ENCODE data around the gene KCTD15. TPM values are rescaled to one million over a fixed set of nuclear protein-coding genes. Genes with fewer than 3 reads are reported as not detected.

The KCTD15 gene
- polyA plus RNA-seq, 1 donor (not counting 4 experiments of a cell fraction or from before 2014, with no cell fraction given) = 16.2 TPM

DNA sequence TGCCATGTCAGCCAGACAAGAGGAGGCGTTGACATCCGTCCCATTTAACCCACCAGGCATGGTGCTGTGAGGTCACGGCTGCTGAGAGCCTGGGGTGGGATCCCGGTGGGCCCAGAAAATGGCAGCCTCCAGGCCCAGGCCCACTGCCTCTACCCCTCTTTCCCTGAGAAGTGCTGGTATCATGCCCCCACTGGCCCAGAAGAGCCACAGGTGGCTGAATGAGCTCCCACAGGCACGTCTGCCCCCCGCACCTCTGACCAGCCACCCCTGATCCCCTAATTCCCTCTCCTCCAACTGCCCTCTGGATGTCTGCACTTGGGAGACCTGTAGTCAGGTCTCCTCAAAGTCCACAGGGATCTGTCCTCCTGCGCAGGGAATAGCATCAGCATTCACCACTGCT is 37.3 kb upstream of the KCTD15 start:
- DNase-seq (ENCODE audit: low read depth, low spot score) (no peak), FAIRE-seq (no peak)
- Histone ChIP-seq H3K27me3 (ENCODE audit: control insufficient read depth, extremely low read depth, insufficient read depth, low read length) (no peaks in the 10 kb centered on the region), H3K9me3 (ENCODE audit: control insufficient read depth, low read depth, low read length) (no peaks in the 10 kb centered on the region), H4K20me1 (ENCODE audit: control insufficient read depth, extremely low read depth, insufficient read depth, low read length) (no peaks in the 10 kb centered on the region), H3K9ac (ENCODE audit: control insufficient read depth, extremely low read depth, insufficient read depth, low read length) (no peak overlapping the region), H3K4me3 (ENCODE audit: control insufficient read depth in 2 of 3, extremely low read depth in 1 of 3, insufficient read depth in 2 of 3, low read depth in 1 of 3, low read length in 3 of 3) (no peak overlapping the region), H3K4me2 (ENCODE audit: control insufficient read depth, extremely low read depth, insufficient read depth, low read depth, low read length) (no peak overlapping the region), H3K36me3 (ENCODE audit: control insufficient read depth in 2 of 2, extremely low read depth in 1 of 2, insufficient read depth in 2 of 2, low read length in 2 of 2) (no peaks in the 10 kb centered on the region), H3K4me1 (ENCODE audit: control insufficient read depth, extremely low read depth, insufficient read depth, low read length) (no peaks in the 10 kb centered on the region), H3K27ac (ENCODE audit: control insufficient read depth, insufficient read depth, low read length) (no peak overlapping the region), H3K79me2 (ENCODE audit: control insufficient read depth, insufficient read depth, low read length) (no peaks in the 10 kb centered on the region), H2AFZ (ENCODE audit: control insufficient read depth, low read length) (no peak overlapping the region), H3K9me1 (ENCODE audit: control insufficient read depth, extremely low read depth, insufficient read depth, low read length) (no peaks in the 10 kb centered on the region)
- TF ChIP-seq, protein P1, sequence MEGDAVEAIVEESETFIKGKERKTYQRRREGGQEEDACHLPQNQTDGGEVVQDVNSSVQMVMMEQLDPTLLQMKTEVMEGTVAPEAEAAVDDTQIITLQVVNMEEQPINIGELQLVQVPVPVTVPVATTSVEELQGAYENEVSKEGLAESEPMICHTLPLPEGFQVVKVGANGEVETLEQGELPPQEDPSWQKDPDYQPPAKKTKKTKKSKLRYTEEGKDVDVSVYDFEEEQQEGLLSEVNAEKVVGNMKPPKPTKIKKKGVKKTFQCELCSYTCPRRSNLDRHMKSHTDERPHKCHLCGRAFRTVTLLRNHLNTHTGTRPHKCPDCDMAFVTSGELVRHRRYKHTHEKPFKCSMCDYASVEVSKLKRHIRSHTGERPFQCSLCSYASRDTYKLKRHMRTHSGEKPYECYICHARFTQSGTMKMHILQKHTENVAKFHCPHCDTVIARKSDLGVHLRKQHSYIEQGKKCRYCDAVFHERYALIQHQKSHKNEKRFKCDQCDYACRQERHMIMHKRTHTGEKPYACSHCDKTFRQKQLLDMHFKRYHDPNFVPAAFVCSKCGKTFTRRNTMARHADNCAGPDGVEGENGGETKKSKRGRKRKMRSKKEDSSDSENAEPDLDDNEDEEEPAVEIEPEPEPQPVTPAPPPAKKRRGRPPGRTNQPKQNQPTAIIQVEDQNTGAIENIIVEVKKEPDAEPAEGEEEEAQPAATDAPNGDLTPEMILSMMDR (optimal IDR thresholded peaks at IDR 0.05 in 1 of 3, IDR thresholded peaks at IDR 0.05 in 1 of 3, conservative IDR thresholded peaks at IDR 0.05 in 1 of 3; ENCODE audit: extremely low read depth in 1 of 3, insufficient read depth in 2 of 3, low read length in 3 of 3) = no peak
- no peak for TF ChIP-seq EZH2 (IDR thresholded peaks at IDR 0.05; ENCODE audit: low read length)
- dilution Hi-C loops (cut with MboI; ENCODE audit: extremely low pct_ligation_motif_present, low sequenced_read_pairs) = no loop called here

DNA sequence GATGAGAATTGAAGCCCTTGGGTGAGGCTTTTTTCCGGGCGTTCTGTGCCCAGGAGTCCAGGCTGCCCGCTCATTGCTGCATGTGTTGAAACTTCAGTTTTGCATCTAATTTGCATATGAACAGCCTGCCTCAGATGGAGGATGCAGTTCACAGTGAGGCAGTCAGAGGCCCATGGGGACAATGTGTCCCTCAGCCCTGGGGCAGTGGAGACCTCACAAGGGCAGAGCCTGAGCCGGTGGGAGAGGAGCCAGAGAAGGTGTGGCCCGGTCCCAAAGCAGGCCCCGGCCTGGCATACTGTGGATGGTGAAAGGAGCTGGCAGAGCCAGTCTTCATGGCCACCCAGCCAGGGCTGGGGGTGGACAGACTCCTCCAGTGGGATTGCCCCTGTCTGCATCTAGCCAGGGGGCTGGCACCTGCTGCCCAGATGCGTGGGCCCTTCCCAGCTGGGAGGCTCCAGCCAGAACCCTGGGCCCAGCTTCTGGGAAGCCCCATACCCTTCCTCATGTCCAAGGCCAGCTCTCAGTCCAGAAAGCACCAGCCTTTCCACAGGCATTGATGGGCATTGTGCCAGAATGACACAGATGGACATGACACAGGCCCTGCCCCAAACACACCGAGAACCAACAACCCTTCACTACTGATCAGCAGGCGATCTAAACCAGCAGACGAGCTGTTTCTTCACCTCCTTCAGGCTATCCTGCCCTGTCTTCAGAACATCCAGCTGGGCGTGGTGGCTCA is 32.9 kb upstream of the KCTD15 start:
- no peak for TF ChIP-seq EZH2 (IDR thresholded peaks at IDR 0.05; ENCODE audit: low read length)
- TF ChIP-seq, protein P1 (optimal IDR thresholded peaks at IDR 0.05 in 1 of 3, IDR thresholded peaks at IDR 0.05 in 1 of 3, conservative IDR thresholded peaks at IDR 0.05 in 1 of 3; ENCODE audit: extremely low read depth in 1 of 3, insufficient read depth in 2 of 3, low read length in 3 of 3) = no peak
- no peaks in the 10 kb centered on the region for H3K79me2 ChIP-seq (ENCODE audit: control insufficient read depth, insufficient read depth, low read length)
- H3K27me3 ChIP-seq (ENCODE audit: control insufficient read depth, extremely low read depth, insufficient read depth, low read length) = no peaks in the 10 kb centered on the region
- H3K9me3 ChIP-seq (ENCODE audit: control insufficient read depth, low read depth, low read length) = no peaks in the 10 kb centered on the region
- H4K20me1 ChIP-seq (ENCODE audit: control insufficient read depth, extremely low read depth, insufficient read depth, low read length) = no peaks in the 10 kb centered on the region
- H3K4me3 ChIP-seq (ENCODE audit: control insufficient read depth in 2 of 3, extremely low read depth in 1 of 3, insufficient read depth in 2 of 3, low read depth in 1 of 3, low read length in 3 of 3) = no peak overlapping the region
- no peaks in the 10 kb centered on the region for H3K9me1 ChIP-seq (ENCODE audit: control insufficient read depth, extremely low read depth, insufficient read depth, low read length)
- H3K4me2 ChIP-seq (ENCODE audit: control insufficient read depth, extremely low read depth, insufficient read depth, low read depth, low read length) = no peak overlapping the region
- DNase-seq (ENCODE audit: low read depth, low spot score) (no peak), FAIRE-seq (no peak)
- no peak overlapping the region for H3K9ac ChIP-seq (ENCODE audit: control insufficient read depth, extremely low read depth, insufficient read depth, low read length)
- no peak overlapping the region for H3K27ac ChIP-seq (ENCODE audit: control insufficient read depth, insufficient read depth, low read length)
- no peaks in the 10 kb centered on the region for H3K36me3 ChIP-seq (ENCODE audit: control insufficient read depth in 2 of 2, extremely low read depth in 1 of 2, insufficient read depth in 2 of 2, low read length in 2 of 2)
- H2AFZ ChIP-seq (ENCODE audit: control insufficient read depth, low read length) = no peak overlapping the region
- dilution Hi-C loops (cut with MboI; ENCODE audit: extremely low pct_ligation_motif_present, low sequenced_read_pairs) = no loop called here
- no peaks in the 10 kb centered on the region for H3K4me1 ChIP-seq (ENCODE audit: control insufficient read depth, extremely low read depth, insufficient read depth, low read length)
